GM10248 (cell line): ENCODE results near the gene GNB2.
"Not testable (repeated sequence)": the region's sequence is repeated elsewhere in the genome, so short reads cannot be mapped to it uniquely, and the experiment has no call there.

Experiments
- CTCF ChIA-PET: fragments of 300-600 bp; sonication (Branson Sonifier 250); formaldehyde crosslinking; extraction: SDS; loops from one replicate; lab custom pipeline; 2021; ENCODE audit warnings: antibody characterized with exemption; lab: Yijun Ruan, JAX
- POLR2A ChIA-PET: fragments of 350-650 bp; sonication (Branson Sonifier 250); formaldehyde crosslinking; extraction: SDS; loops from one replicate; lab custom pipeline; 2020; ENCODE audit warnings: antibody characterized with exemption; lab: Yijun Ruan, JAX
- DNase-seq: peaks from one replicate; pipeline ENCODE4 v3.0.0; 2012; ENCODE audit errors: extremely low spot score
- TF ChIP-seq, protein P1 (sequence below): IDR thresholded peaks from 2 replicates; pipeline ENCODE4 v1.5.1; 2012; ENCODE audit warnings: mild to moderate bottlenecking, low read depth; ENCODE audit errors: extremely low read depth, missing control alignments, control extremely low read depth

The GNB2 gene

DNA sequence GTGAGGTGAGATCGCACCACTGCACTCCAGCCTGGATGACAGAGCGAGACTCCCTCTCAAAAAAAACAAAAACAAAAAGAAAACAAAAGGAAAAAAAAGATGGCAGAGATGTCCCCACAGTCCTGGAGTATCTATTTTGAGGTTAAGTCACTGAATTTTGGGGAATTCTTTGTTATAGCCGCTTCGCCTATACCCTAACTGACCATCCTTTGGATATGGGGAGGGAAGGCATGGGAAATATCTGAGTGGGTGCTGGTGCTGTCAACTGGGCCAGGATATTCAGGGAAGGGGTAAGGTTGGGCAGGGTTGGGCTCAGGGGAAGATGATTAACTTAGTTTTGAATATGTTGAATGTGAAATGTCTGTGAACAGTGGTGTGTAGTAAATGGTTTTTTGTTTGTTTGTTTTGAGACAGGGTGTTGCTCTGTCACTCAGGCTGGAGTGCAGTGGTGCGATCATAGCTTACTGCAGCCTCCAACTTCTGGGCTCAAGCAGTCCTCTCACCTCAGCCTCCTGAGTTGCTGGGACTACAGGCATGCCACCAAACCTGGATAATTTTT is 8.3 kb upstream of the GNB2 start:
- TF ChIP-seq, protein P1, sequence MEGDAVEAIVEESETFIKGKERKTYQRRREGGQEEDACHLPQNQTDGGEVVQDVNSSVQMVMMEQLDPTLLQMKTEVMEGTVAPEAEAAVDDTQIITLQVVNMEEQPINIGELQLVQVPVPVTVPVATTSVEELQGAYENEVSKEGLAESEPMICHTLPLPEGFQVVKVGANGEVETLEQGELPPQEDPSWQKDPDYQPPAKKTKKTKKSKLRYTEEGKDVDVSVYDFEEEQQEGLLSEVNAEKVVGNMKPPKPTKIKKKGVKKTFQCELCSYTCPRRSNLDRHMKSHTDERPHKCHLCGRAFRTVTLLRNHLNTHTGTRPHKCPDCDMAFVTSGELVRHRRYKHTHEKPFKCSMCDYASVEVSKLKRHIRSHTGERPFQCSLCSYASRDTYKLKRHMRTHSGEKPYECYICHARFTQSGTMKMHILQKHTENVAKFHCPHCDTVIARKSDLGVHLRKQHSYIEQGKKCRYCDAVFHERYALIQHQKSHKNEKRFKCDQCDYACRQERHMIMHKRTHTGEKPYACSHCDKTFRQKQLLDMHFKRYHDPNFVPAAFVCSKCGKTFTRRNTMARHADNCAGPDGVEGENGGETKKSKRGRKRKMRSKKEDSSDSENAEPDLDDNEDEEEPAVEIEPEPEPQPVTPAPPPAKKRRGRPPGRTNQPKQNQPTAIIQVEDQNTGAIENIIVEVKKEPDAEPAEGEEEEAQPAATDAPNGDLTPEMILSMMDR = no peak
- CTCF ChIA-PET = interaction anchor here (1.0 to 1.7 kb wide), 4 partner anchors 27 to 40 kb away, joined by 3 to 7 read pairs (median 3); partner anchors contain the start of gene POP7
- no peak for DNase-seq
- POLR2A ChIA-PET = no interaction called here

DNA sequence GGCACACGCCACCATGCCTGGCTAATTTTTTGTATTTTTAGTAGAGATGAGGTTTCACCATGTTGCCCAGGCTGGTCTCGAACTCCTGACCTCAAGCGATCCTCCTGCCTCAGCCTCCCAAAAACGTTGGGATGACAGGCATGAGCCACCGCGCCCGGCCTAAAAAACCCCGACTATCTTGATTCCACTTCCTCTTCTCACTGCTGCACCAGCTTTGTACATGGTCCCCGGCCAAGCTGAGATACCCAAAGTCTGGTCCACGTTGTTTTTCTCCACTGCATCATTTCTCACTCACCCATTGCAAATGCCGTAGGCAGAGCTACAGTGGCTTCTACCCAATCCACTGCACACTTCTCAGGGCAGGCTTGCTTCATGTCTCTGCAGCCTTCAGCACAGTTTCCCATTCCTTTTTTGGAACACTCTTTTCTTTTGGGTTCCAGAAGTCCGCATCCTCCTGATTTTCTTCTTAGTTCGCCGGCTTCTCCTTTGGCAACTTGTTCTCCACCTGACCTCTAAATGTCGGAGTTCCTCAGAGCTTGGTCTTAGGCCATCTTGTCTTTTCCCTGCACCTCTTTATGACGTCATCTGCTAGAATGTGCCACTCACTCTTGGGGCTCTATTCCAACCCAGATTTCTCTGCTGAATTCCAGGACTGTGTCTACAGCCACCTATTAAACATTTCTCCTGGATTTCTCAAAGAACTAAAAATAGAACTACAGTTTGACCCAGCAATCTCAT is 6.0 kb upstream of the GNB2 start:
- ChIA-PET CTCF (interaction anchor here (0.9 to 1.7 kb wide), 3 partner anchors 33 to 55 kb away, joined by 3 read pairs; partner anchors contain the start of gene MOSPD3), POLR2A (interaction anchor here (0.7 kb wide), 1 partner anchor 81 kb away, joined by 3 read pairs; the partner anchor contains the start of gene FBXO24)
- TF ChIP-seq, protein P1 = no peak
- DNase-seq = no peak

DNA sequence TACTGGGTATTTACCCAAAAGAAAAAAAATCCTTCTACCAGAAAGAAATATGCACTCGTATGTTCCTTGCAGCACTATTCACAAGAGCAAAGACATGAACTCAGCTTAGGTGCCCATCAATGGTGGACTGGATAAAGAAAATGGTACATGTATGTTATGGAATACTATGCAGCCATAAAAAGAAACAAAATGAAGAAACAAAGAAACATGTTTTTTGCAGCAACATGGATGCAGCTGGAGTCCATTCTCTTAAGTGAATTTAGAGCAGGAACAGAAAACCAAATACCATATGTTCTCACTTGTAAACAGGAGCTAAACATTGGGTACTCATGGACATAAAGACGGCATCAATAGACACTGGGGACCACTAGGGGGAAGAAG is 5.5 kb upstream of the GNB2 start:
- TF ChIP-seq, protein P1 = no peak
- ChIA-PET POLR2A (no interaction called here), CTCF (interaction anchor here (0.9 to 1.4 kb wide), 2 partner anchors 34 to 56 kb away, joined by 3 read pairs; partner anchors contain the start of gene MOSPD3)
- no peak for DNase-seq

DNA sequence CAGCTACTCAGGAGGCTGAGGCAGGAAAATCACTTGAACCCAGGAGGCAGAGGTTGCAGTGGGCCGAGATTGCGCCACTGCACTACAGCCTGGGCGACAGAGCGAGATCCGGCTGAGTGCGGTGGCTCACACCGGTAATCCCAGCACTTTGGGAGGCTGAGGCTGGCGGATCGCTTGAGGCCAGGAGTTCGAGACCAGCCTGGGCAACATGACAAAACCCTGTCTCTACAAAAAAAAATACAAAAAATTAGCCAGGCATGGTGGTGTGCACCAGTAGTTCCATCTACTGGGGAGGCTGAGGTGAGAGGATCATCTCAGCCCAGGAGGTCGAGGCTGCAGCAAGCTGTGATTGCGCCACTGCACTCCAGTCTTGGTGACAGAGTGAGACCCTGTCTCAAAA is 4.4 kb upstream of the GNB2 start:
- CTCF ChIA-PET = interaction anchor here (1.6 kb wide), 1 partner anchor 35 kb away, joined by 5 read pairs; no protein-coding TSS in a partner anchor
- DNase-seq, POLR2A ChIA-PET: not testable (repeated sequence)

DNA sequence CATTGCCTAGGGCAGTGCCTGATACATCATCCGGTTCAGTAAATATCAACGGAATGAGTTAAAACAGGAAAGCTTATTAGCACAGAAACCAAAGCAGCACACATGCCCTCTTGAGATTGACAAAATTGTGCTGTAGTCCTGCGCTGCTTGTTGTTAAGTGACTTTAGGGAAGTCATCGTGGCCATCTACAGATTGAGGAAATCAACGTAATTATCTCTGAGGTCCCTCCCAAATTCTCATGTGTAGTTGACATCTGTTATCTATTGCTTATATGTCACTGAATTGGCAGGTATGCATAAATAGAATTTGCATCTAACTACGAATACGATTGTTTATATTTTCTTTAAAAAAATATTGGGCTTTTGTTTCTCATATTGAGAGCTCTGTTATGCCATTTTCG is 3.5 kb upstream of the GNB2 start:
- POLR2A ChIA-PET = no interaction called here
- DNase-seq = no peak
- TF ChIP-seq, protein P1 = no peak
- CTCF ChIA-PET = interaction anchor here (1.6 to 1.7 kb wide), 2 partner anchors 36 kb away, joined by 4 to 5 read pairs; partner anchors contain the start of gene POP7

DNA sequence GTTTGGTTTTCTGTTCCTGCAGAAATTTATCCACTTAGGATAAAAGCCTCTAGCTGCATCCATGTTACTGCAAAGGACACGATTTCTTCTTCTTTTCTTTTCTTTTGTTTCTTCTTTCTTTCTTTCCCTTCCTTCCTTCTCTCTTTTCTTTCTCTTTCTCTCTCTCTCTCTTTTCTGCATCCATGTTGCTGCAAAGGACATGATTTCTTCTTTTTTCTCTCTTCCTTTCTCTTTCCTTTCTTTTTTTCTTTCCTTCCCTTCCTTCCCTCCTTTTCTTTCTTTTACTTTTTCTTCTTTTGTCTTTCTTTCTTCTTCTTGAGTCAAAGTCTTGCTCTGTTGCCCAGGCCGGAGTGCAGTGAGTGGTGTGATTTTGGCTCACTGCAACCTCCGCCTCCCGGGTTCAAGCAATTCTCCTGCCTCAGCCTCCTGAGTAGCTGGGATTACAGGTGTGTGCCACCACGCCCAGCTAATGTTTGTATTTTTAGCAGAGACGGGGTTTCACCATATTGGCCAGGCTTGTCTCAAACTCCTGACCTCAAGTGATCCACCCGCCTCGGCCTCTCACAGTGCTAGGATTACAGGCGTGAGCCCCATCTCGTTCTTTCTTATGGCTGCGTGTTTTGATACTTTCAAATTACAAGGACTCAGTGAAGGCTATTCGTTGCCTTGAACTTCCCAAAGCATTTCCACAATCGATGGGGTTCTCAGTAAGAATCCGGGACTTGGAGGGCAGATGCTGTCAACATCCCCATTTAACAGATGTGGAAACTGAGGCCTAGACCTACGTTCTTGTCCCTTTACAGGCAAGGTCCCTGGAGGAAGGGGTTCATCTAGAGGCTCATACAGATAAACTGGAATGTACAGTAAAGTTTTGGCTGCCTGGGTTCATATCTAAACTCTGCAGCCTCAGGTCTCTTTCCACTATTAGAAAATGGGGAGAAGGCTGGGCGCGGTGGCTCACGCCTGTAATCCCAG is 1.9 kb upstream of the GNB2 start:
- TF ChIP-seq, protein P1 = no peak
- no peak for DNase-seq
- POLR2A ChIA-PET = interaction anchor here (0.7 kb wide), 1 partner anchor 1362 kb away, joined by 3 read pairs; no protein-coding TSS in a partner anchor
- CTCF ChIA-PET = interaction anchor here (1.5 to 1.7 kb wide), 2 partner anchors 34 to 42 kb away, joined by 4 to 5 read pairs; partner anchors contain the start of gene POP7
